ENCODE results near the gene GSTO1. TPM values are rescaled to one million over a fixed set of nuclear protein-coding genes. Genes with fewer than 3 reads are reported as not detected.

The GSTO1 gene
- polyA plus RNA-seq, 1 donor (not counting 4 experiments of a cell fraction or from before 2014, with no cell fraction given) = 338 TPM

GRCh38 chr10:104251443-104251842 is 3.2 kb upstream of the GSTO1 start:
- dilution Hi-C loops (cut with MboI; ENCODE audit: extremely low pct_ligation_motif_present, low sequenced_read_pairs) = no loop called here
- H3K9ac ChIP-seq (ENCODE audit: control insufficient read depth, extremely low read depth, insufficient read depth, low read length) = no peak overlapping the region
- H3K4me1 ChIP-seq (ENCODE audit: control insufficient read depth, extremely low read depth, insufficient read depth, low read length) = peaks cover 16% of the 10 kb centered on the region
- no peaks in the 10 kb centered on the region for H4K20me1 ChIP-seq (ENCODE audit: control insufficient read depth, extremely low read depth, insufficient read depth, low read length)
- H3K27me3 ChIP-seq (ENCODE audit: control insufficient read depth, extremely low read depth, insufficient read depth, low read length) = no peaks in the 10 kb centered on the region
- no peak overlapping the region for H2AFZ ChIP-seq (ENCODE audit: control insufficient read depth, low read length)
- H3K4me2 ChIP-seq (ENCODE audit: control insufficient read depth, extremely low read depth, insufficient read depth, low read depth, low read length) = no peak overlapping the region
- FAIRE-seq (no peak), DNase-seq (ENCODE audit: low read depth, low spot score) (no peak)
- peaks cover 21% of the 10 kb centered on the region for H3K79me2 ChIP-seq (ENCODE audit: control insufficient read depth, insufficient read depth, low read length)
- no peak overlapping the region for H3K27ac ChIP-seq (ENCODE audit: control insufficient read depth, insufficient read depth, low read length)
- H3K36me3 ChIP-seq (ENCODE audit: control insufficient read depth in 2 of 2, extremely low read depth in 1 of 2, insufficient read depth in 2 of 2, low read length in 2 of 2) = no peaks in the 10 kb centered on the region
- no peak overlapping the region for H3K4me3 ChIP-seq (ENCODE audit: control insufficient read depth in 2 of 3, extremely low read depth in 1 of 3, insufficient read depth in 2 of 3, low read depth in 1 of 3, low read length in 3 of 3)
- H3K9me1 ChIP-seq (ENCODE audit: control insufficient read depth, extremely low read depth, insufficient read depth, low read length) = no peaks in the 10 kb centered on the region
- TF ChIP-seq, protein P1, sequence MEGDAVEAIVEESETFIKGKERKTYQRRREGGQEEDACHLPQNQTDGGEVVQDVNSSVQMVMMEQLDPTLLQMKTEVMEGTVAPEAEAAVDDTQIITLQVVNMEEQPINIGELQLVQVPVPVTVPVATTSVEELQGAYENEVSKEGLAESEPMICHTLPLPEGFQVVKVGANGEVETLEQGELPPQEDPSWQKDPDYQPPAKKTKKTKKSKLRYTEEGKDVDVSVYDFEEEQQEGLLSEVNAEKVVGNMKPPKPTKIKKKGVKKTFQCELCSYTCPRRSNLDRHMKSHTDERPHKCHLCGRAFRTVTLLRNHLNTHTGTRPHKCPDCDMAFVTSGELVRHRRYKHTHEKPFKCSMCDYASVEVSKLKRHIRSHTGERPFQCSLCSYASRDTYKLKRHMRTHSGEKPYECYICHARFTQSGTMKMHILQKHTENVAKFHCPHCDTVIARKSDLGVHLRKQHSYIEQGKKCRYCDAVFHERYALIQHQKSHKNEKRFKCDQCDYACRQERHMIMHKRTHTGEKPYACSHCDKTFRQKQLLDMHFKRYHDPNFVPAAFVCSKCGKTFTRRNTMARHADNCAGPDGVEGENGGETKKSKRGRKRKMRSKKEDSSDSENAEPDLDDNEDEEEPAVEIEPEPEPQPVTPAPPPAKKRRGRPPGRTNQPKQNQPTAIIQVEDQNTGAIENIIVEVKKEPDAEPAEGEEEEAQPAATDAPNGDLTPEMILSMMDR (optimal IDR thresholded peaks at IDR 0.05 in 1 of 3, IDR thresholded peaks at IDR 0.05 in 1 of 3, conservative IDR thresholded peaks at IDR 0.05 in 1 of 3; ENCODE audit: extremely low read depth in 1 of 3, insufficient read depth in 2 of 3, low read length in 3 of 3) = no peak
- TF ChIP-seq EZH2 (IDR thresholded peaks at IDR 0.05; ENCODE audit: low read length) = no peak
- no peaks in the 10 kb centered on the region for H3K9me3 ChIP-seq (ENCODE audit: control insufficient read depth, low read depth, low read length)

DNA sequence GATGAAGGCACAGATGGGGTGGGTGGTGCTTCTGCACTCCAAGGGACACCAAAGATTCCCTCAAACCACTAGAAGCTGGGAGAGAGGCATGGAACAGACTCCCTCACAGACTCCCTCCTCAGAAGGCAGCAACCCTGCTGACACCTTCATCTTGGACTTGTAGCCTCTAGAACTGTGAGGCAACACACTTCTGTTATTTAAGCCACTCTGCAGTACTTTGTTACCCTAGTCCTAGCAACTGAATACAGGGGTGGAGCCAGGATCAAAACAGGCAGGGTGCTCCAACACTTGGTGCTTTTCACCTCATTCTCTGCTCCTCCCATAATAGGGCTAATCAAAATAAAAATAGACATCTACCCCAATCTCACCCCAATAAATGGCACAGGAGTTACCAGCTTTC is 2.3 kb upstream of the GSTO1 start:
- H3K27me3 ChIP-seq (ENCODE audit: control insufficient read depth, extremely low read depth, insufficient read depth, low read length) = no peaks in the 10 kb centered on the region
- H3K4me2 ChIP-seq (ENCODE audit: control insufficient read depth, extremely low read depth, insufficient read depth, low read depth, low read length) = no peak overlapping the region
- peaks cover 23% of the 10 kb centered on the region for H3K4me1 ChIP-seq (ENCODE audit: control insufficient read depth, extremely low read depth, insufficient read depth, low read length)
- H2AFZ ChIP-seq (ENCODE audit: control insufficient read depth, low read length) = no peak overlapping the region
- no peak overlapping the region for H3K27ac ChIP-seq (ENCODE audit: control insufficient read depth, insufficient read depth, low read length)
- H3K9me3 ChIP-seq (ENCODE audit: control insufficient read depth, low read depth, low read length) = no peaks in the 10 kb centered on the region
- H3K79me2 ChIP-seq (ENCODE audit: control insufficient read depth, insufficient read depth, low read length) = peaks cover 30% of the 10 kb centered on the region
- dilution Hi-C loops (cut with MboI; ENCODE audit: extremely low pct_ligation_motif_present, low sequenced_read_pairs) = no loop called here
- TF ChIP-seq EZH2 (IDR thresholded peaks at IDR 0.05; ENCODE audit: low read length) = no peak
- TF ChIP-seq, protein P1 (optimal IDR thresholded peaks at IDR 0.05 in 1 of 3, IDR thresholded peaks at IDR 0.05 in 1 of 3, conservative IDR thresholded peaks at IDR 0.05 in 1 of 3; ENCODE audit: extremely low read depth in 1 of 3, insufficient read depth in 2 of 3, low read length in 3 of 3) = no peak
- no peaks in the 10 kb centered on the region for H4K20me1 ChIP-seq (ENCODE audit: control insufficient read depth, extremely low read depth, insufficient read depth, low read length)
- H3K9ac ChIP-seq (ENCODE audit: control insufficient read depth, extremely low read depth, insufficient read depth, low read length) = no peak overlapping the region
- no peak for FAIRE-seq
- DNase-seq (ENCODE audit: low read depth, low spot score) = no peak
- peaks cover 3% of the 10 kb centered on the region for H3K9me1 ChIP-seq (ENCODE audit: control insufficient read depth, extremely low read depth, insufficient read depth, low read length)
- H3K4me3 ChIP-seq (ENCODE audit: control insufficient read depth in 2 of 3, extremely low read depth in 1 of 3, insufficient read depth in 2 of 3, low read depth in 1 of 3, low read length in 3 of 3) = no peak overlapping the region
- no peaks in the 10 kb centered on the region for H3K36me3 ChIP-seq (ENCODE audit: control insufficient read depth in 2 of 2, extremely low read depth in 1 of 2, insufficient read depth in 2 of 2, low read length in 2 of 2)
